Measurements from ENCODE around the gene TRIP10.
"Not testable (repeated sequence)": the region's sequence is repeated elsewhere in the genome, so short reads cannot be mapped to it uniquely, and the experiment has no call there.

TRIP10 gene

DNA sequence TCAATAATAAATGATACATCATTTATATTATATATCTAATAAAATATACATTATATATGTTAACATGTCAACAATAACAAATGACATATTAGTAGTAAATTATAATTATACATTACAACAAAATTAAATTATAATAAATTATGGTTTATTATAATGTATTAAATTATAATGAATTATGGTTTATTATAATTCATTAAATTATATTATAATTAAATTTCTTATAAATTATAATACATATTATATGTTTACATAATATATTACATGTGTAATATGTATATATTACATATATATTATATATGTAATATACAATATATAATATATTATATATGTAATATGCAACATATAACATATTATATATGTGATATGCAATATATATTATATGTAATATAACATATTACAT is 39.5 kb upstream of the TRIP10 start:
- no peak overlapping the region for H3K4me3 ChIP-seq
- H4K20me1 ChIP-seq: no peaks in the 10 kb centered on the region
- H3K27ac ChIP-seq: no peak overlapping the region
- H3K36me3 ChIP-seq: no peaks in the 10 kb centered on the region
- H3K4me1 ChIP-seq: no peaks in the 10 kb centered on the region
- no peak for TF ChIP-seq Cebpa-rat (IDR thresholded peaks at IDR 0.05)
- no peaks in the 10 kb centered on the region for H3K9me3 ChIP-seq
- no peaks in the 10 kb centered on the region for H3K27me3 ChIP-seq
- H3K4me2 ChIP-seq: no peak overlapping the region
- no peak overlapping the region for H3K9ac ChIP-seq

DNA sequence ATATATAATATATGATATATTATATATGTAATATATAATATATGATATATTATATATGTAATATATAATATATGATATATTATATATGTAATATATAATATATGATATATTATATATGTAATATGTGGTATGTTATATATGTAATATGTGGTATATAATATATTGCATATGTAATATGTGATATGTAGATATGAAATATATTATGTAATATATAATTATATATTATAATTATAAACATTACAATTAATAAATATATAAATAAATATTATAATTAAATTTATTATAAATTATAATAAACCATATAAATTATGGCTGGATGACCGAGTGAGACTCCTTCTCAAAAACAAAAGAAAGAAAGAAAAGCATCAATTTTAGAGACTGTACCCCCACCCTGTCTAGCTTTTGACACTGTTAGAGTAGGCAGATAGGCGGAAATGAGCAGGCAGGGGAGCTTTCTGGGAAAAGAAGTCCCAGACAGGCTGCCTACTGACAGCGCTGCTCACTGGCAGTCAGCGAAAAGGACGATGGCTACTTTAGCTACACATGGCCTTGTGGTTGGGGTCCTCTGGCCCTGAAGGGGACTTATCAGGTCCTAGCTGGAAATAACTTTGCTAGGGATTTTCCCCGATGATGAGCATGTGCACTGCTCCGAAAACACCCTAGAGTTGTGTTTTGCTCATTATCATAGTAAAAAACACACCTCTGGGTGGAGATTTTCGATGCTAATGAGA is 38.7 kb upstream of the TRIP10 start:
- no peaks in the 10 kb centered on the region for H4K20me1 ChIP-seq
- H3K27me3 ChIP-seq: no peaks in the 10 kb centered on the region
- H3K27ac ChIP-seq: no peak overlapping the region
- no peaks in the 10 kb centered on the region for H3K4me1 ChIP-seq
- no peak overlapping the region for H3K4me3 ChIP-seq
- TF ChIP-seq Cebpa-rat (IDR thresholded peaks at IDR 0.05): no peak
- H3K9ac ChIP-seq: no peak overlapping the region
- no peak overlapping the region for H3K4me2 ChIP-seq
- H3K36me3 ChIP-seq: no peaks in the 10 kb centered on the region
- no peaks in the 10 kb centered on the region for H3K9me3 ChIP-seq

DNA sequence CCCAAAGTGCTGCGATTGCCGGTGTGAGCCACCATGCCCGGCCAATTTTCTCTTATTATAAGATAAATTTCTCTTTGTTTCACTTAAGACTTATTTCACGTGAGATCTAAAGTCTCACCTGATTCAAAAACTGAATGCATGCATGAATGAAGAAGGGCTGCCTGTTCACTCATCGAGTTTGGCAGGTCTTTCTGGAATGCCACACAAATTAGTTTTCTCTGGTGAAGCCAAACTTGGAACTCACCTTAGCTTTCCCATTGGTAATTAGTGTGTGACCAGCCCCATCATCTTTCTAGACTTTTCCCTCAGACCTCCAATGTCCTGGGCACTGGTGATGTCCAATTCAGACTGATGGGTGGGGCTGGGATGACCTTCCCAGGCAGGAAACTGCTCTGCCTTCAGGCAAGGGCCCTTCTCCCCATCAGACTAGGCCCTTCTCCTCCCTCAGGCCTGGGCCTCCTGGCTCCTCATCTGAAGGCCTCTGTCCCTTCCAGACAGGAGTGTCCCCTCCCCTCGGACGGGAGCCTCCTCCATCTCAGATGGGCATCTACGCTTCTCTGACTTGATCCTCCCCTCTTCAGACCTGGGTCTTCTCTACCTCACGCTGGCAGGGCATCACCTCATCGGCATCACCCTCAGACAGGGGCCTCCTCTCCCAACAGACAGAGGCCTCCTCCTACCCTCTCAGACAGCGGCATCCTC is 33.4 kb upstream of the TRIP10 start:
- H3K36me3 ChIP-seq: no peaks in the 10 kb centered on the region
- peaks cover 37% of the 10 kb centered on the region for H3K27me3 ChIP-seq
- no peak overlapping the region for H3K9ac ChIP-seq
- no peak overlapping the region for H3K4me2 ChIP-seq
- no peaks in the 10 kb centered on the region for H4K20me1 ChIP-seq
- H3K4me1 ChIP-seq: no peaks in the 10 kb centered on the region
- H3K9me3 ChIP-seq: no peaks in the 10 kb centered on the region
- no peak overlapping the region for H3K27ac ChIP-seq
- no peak for TF ChIP-seq Cebpa-rat (IDR thresholded peaks at IDR 0.05)
- no peak overlapping the region for H3K4me3 ChIP-seq

- H3K27me3 ChIP-seq: peaks cover 42% of the 10 kb centered on the region
- TF ChIP-seq Cebpa-rat (IDR thresholded peaks at IDR 0.05): no peak
- no peaks in the 10 kb centered on the region for H3K4me1 ChIP-seq
- no peak overlapping the region for H3K27ac ChIP-seq
- no peaks in the 10 kb centered on the region for H3K9me3 ChIP-seq
- H4K20me1 ChIP-seq: no peaks in the 10 kb centered on the region
- no peak overlapping the region for H3K4me3 ChIP-seq
- no peaks in the 10 kb centered on the region for H3K36me3 ChIP-seq
- H3K4me2 ChIP-seq: no peak overlapping the region
- no peak overlapping the region for H3K9ac ChIP-seq
These were observed 32.9 kb upstream of the TRIP10 start for GRCh38 chr19:6706633-6706958.

DNA sequence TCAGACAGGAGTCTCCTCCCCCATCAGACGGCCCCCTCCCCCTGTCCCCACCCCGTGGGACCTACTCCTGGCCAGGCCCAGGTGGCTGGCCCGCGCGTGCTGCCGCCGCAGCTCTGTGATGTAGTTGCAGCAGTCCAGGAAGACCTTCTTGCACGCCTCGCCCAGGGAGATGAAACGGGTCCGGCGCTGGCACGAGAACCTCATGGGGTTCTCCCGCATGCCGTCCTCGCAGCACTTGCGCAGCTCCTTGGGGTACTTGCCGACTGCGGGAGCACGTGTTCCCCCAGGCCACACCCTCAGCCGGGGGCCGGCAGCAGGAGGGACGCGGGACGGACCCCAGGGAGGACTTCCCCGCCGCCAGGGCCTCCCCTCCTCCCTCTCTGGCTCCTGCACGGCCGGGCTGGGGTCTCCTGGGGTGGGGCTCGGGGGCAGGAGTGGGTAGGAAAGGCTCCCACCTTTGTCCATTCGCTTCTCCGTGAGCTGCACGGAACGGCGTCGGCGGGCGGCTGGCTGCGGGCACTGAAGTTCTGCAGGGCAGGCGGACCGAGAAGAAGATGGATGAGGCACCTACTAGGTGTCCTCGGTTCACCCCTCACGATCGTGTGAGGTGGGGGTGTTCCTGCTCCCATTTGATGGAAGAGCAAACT is 32.3 kb upstream of the TRIP10 start:
- no peaks in the 10 kb centered on the region for H4K20me1 ChIP-seq
- no peak overlapping the region for H3K4me2 ChIP-seq
- no peaks in the 10 kb centered on the region for H3K4me1 ChIP-seq

GRCh38 chr19:6707658-6708018 is 31.8 kb upstream of the TRIP10 start:
- Histone ChIP-seq H3K9me3 (no peaks in the 10 kb centered on the region), H4K20me1 (no peaks in the 10 kb centered on the region), H3K4me3 (no peak overlapping the region), H3K27ac (no peak overlapping the region), H3K36me3 (no peaks in the 10 kb centered on the region), H3K27me3 (peaks cover 49% of the 10 kb centered on the region), H3K9ac (no peak overlapping the region), H3K4me2 (no peak overlapping the region), H3K4me1 (no peaks in the 10 kb centered on the region)
- no peak for TF ChIP-seq Cebpa-rat (IDR thresholded peaks at IDR 0.05)

More for the DNA sequence above, 32.3 kb upstream of the TRIP10 start:
- Histone ChIP-seq H3K4me3 (no peak overlapping the region), H3K27me3 (peaks cover 47% of the 10 kb centered on the region), H3K9me3 (no peaks in the 10 kb centered on the region), H3K9ac (no peak overlapping the region), H3K27ac (no peak overlapping the region), H3K36me3 (no peaks in the 10 kb centered on the region)
- TF ChIP-seq Cebpa-rat (IDR thresholded peaks at IDR 0.05): no peak

DNA sequence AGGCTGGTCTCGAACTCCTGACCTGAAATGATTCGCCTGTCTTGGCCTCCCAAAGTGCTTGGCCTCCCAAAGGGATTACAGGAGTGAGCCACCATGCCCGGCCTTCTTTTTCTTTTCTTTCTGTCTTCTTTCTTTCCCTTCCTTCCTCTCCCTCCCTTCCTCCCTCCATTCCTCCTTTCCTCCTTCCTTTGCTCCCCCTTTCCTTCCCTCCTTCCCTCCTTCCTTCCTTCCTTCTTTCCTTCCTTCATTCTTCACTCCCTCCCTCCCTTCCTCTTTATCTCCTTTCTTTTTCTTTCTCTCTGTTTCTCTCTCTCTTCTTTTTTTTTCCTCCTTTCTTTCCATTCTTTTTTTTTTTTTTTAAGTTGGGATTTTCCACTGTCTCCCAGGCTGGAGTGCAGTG is 31.1 kb upstream of the TRIP10 start:
- no peak overlapping the region for H3K27ac ChIP-seq
- H3K9ac ChIP-seq: no peak overlapping the region
- no peak overlapping the region for H3K4me2 ChIP-seq
- no peak for TF ChIP-seq Cebpa-rat (IDR thresholded peaks at IDR 0.05)
- no peaks in the 10 kb centered on the region for H3K4me1 ChIP-seq
- no peak overlapping the region for H3K4me3 ChIP-seq
- H3K27me3 ChIP-seq: peaks cover 49% of the 10 kb centered on the region
- no peaks in the 10 kb centered on the region for H3K36me3 ChIP-seq
- no peaks in the 10 kb centered on the region for H3K9me3 ChIP-seq
- H4K20me1 ChIP-seq: no peaks in the 10 kb centered on the region

DNA sequence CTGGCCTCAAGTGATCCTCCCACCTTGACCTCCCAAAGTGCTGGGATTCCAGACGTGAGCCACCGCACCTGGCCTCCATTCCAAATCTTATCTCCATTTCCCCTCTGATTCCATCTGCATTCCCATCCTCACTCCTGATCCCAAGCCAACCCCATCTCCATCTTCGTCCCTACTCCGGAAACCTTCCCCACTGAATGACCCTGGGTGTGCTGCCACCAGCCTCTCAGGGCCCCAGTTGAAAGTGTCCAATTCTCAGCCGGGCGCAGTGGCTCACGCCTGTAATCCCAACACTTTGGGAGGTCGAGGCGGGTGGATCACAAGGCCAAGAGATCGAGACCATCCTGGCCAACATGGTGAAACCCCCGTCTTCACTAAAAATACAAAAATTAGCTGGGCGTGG is 30.6 kb upstream of the TRIP10 start:
- not testable (repeated sequence) for H3K4me1 ChIP-seq, H4K20me1 ChIP-seq, H3K4me2 ChIP-seq, H3K4me3 ChIP-seq, H3K9ac ChIP-seq, H3K36me3 ChIP-seq, H3K27ac ChIP-seq, H3K9me3 ChIP-seq
- H3K27me3 ChIP-seq: peaks cover 49% of the 10 kb centered on the region

- Histone ChIP-seq H3K27ac (no peak overlapping the region), H3K36me3 (no peaks in the 10 kb centered on the region), H3K4me2 (no peak overlapping the region), H4K20me1 (no peaks in the 10 kb centered on the region), H3K27me3 (peaks cover 49% of the 10 kb centered on the region), H3K4me3 (no peak overlapping the region), H3K4me1 (no peaks in the 10 kb centered on the region), H3K9ac (no peak overlapping the region), H3K9me3 (no peaks in the 10 kb centered on the region)
- TF ChIP-seq Cebpa-rat (IDR thresholded peaks at IDR 0.05): no peak
These were observed 29.9 kb upstream of the TRIP10 start for GRCh38 chr19:6709549-6709948.

DNA sequence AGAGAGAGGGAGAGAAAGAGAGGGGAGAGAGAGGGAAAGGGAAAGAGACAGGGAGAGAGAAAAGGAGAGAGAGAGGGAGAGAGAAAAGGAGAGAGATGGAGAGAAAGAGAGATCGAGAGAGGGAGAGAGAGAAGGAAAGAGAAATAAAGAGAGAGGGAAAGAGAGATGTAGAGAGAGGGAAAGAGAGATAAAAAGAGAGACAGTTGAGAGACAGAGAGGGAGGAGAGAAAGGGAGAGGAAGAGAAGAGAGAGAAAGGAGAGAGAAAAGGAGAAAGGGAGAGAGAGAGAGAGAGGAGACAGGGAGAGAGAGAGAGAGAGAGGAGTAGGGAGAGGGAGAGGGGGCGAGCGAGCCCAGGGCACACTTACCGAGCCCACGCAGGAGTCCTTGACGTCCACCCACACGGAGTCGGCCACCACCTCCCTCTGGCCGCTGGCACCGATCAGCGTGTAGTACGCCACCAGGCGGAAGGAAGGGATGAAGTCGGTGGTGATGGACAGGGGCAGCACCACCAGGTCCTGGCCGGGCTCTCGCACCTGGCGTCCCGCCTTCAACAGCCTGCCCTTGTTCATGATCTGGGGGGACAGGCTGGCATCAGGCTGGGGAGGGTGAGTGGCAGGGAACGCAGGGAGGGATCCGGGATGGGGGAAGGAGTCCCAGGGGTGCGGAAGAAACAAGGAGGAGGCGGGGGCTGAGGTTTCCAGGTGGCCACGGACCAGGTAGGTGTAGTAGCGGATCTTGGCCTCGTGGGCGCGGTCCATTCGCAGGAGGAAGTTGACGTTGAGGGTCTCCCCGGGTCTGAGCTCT is 29.0 kb upstream of the TRIP10 start:
- Histone ChIP-seq H3K27me3 (peaks cover 49% of the 10 kb centered on the region), H3K27ac (no peak overlapping the region), H3K4me3 (no peak overlapping the region), H3K9ac (no peak overlapping the region), H3K36me3 (no peaks in the 10 kb centered on the region), H3K4me1 (no peaks in the 10 kb centered on the region), H4K20me1 (no peaks in the 10 kb centered on the region), H3K9me3 (no peaks in the 10 kb centered on the region), H3K4me2 (no peak overlapping the region)
- TF ChIP-seq Cebpa-rat (IDR thresholded peaks at IDR 0.05): no peak
